AG04450 (cell line): ENCODE results near the gene DNM2. TPM values are rescaled to one million over a fixed set of nuclear protein-coding genes. Genes with fewer than 3 reads are reported as not detected.

ENCODE experiments used
- CTCF ChIA-PET: fragments of 300-600, 350-600 bp; formaldehyde crosslinking; extraction: SDS; loops from one replicate; lab custom pipeline; 2022; ENCODE audit warnings: antibody characterized with exemption, inconsistent platforms; lab: Charles Lee
- POLR2A ChIA-PET: fragments of 350-600 bp; formaldehyde crosslinking; extraction: SDS; loops from one replicate; lab custom pipeline; 2021; ENCODE audit warnings: antibody characterized with exemption, inconsistent platforms; lab: Yijun Ruan, JAX
- DNase-seq: peaks from one replicate; pipeline ENCODE4 v3.0.0-alpha.2; 2011; ENCODE audit warnings: low read depth, low spot score
- H3K27ac ChIP-seq: one replicate; pipeline ENCODE4 v1.5.1; 2012; ENCODE audit warnings: low read depth, low read length, control low read depth
- H3K27me3 ChIP-seq: one replicate; pipeline ENCODE4 v1.6.0; 2012; ENCODE audit warnings: low read length; ENCODE audit not compliant: control insufficient read depth, insufficient read depth
- H3K4me3 ChIP-seq: 2 replicates; pipeline ENCODE4 v1.5.1; 2011; ENCODE audit warnings: mild to moderate bottlenecking, low read depth, low read length, control low read depth
- H3K9me3 ChIP-seq: 2 replicates; pipeline ENCODE4 v1.5.1; 2012; ENCODE audit warnings: low read length; ENCODE audit not compliant: control insufficient read depth, insufficient read depth
- CTCF ChIP-seq: IDR thresholded peaks from 2 replicates; pipeline ENCODE4 v1.5.1; 2011; ENCODE audit warnings: low read depth, low read length, control low read depth, inconsistent platforms
- polyA plus RNA-seq: library from polyadenylated mRNA; depleted of rRNA; stranded (reverse); fragments of >200 nt; gene quantifications from 2 replicates; pipeline ENCODE4 v1.2.3, GENCODE V29; 2011

DNM2 gene
- polyA plus RNA-seq, 1 experiment = 36.9 TPM

DNA sequence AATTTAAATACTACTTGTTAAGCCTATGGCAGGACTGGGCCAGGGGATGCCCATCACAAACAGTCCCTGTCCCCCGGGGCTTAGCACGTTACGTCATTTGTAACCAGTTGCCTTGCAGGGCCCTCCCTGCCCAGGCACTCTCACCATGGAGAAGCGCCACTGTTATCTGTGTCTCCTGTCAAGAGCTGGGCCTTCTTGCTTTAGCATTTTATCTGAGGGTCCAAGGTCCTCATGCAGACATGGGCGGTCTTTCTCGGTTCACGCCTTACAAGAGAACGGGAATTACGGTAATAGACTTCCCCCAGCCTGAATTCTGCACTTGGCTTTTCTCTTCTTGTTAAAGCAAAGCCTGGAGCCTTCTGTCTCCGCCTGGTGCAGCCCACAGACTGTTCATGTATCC, 72.0 kb downstream of the DNM2 start:
- Histone ChIP-seq H3K27ac (no peak overlapping the region), H3K4me3 (no peak overlapping the region), H3K9me3 (no peaks in the 10 kb centered on the region), H3K27me3 (no peaks in the 10 kb centered on the region)
- DNase-seq = no peak
- CTCF ChIA-PET = no interaction called here
- no peak for TF ChIP-seq CTCF
- POLR2A ChIA-PET = no interaction called here

DNA sequence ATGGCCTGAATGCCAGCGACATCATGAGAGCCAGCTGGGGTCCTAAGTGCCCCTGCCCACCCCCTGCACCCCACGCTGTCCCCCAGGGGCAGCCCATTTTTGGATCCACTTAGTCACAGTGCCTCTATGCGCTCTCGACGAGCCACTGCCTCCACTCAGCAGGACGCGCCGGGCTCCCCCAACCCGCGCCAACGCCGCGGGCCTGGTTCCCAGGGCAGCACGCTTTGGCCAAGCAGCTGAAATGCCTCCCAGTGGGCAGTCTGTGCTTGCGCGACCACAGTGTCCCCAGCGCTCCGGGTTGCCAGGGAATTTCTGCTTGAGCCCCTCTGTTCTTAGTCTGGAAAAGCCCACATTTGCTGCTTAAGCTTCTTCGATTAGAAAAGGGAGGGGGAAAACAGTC, 78.8 kb downstream of the DNM2 start:
- Histone ChIP-seq H3K9me3 (no peaks in the 10 kb centered on the region), H3K4me3 (no peak overlapping the region), H3K27me3 (no peaks in the 10 kb centered on the region), H3K27ac (no peak overlapping the region)
- CTCF ChIA-PET = no interaction called here
- no peak for TF ChIP-seq CTCF
- POLR2A ChIA-PET = no interaction called here
- no peak for DNase-seq

GRCh38 chr19:10797078-10797477, 79.2 kb downstream of the DNM2 start:
- ChIA-PET CTCF (no interaction called here), POLR2A (no interaction called here)
- DNase-seq = no peak
- no peak overlapping the region for H3K27ac ChIP-seq
- no peaks in the 10 kb centered on the region for H3K27me3 ChIP-seq
- no peaks in the 10 kb centered on the region for H3K9me3 ChIP-seq
- H3K4me3 ChIP-seq = no peak overlapping the region
- no peak for TF ChIP-seq CTCF

- ChIA-PET CTCF (no interaction called here), POLR2A (no interaction called here)
- Histone ChIP-seq H3K27ac (no peak overlapping the region), H3K4me3 (no peak overlapping the region), H3K27me3 (no peaks in the 10 kb centered on the region), H3K9me3 (no peaks in the 10 kb centered on the region)
- TF ChIP-seq CTCF = no peak
- no peak for DNase-seq
Observed at GRCh38 chr19:10797541-10798256, 79.8 kb downstream of the DNM2 start.

DNA sequence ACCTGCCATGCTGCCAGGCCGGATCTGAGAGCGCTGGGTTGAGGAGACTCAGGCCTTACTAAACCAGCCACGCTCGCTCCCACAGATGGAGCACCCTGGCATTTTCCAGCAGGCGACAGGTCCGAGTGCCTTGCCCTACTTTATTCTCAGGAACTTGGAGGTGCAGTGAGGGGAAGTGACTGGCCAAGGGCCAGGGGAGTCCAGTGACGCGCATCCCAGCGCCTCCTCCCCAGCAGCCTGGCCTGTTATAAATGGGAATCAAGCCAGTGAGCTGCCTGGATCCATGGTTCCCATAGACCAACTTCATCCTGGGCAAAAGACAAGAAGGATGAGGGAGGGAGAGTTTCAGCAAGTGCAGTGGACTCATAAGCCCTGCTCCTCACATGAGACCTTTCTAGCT, 82.6 kb downstream of the DNM2 start:
- ChIA-PET CTCF (interaction anchor here (0.5 to 1.1 kb wide), 2 partner anchors 83 to 228 kb away, joined by 3 to 4 read pairs; partner anchors contain the start of gene DNM2), POLR2A (no interaction called here)
- Histone ChIP-seq H3K9me3 (no peaks in the 10 kb centered on the region), H3K27me3 (no peaks in the 10 kb centered on the region), H3K4me3 (no peak overlapping the region), H3K27ac (no peak overlapping the region)
- no peak for TF ChIP-seq CTCF
- no peak for DNase-seq
